ENCODE results near the gene LARP4B.
"Not testable (repeated sequence)": the region's sequence is repeated elsewhere in the genome, so short reads cannot be mapped to it uniquely, and the experiment has no call there.

The LARP4B gene

GRCh38 chr10:945778-946177 is 14.3 kb upstream of the LARP4B start:
- H3K4me1 ChIP-seq (ENCODE audit: control insufficient read depth, insufficient read depth, low read length, poor library complexity, severe bottlenecking): no peaks in the 10 kb centered on the region
- H3K27ac ChIP-seq (ENCODE audit: insufficient read depth, low read length, poor library complexity, severe bottlenecking): no peak overlapping the region
- no peaks in the 10 kb centered on the region for H3K27me3 ChIP-seq (replicated peaks; ENCODE audit: control insufficient read depth, insufficient read depth, low read length, poor library complexity, severe bottlenecking)
- no peak overlapping the region for H3K4me3 ChIP-seq (ENCODE audit: insufficient read depth, low read depth, low read length, poor library complexity, severe bottlenecking)
- DNase-seq: no peak
- no peaks in the 10 kb centered on the region for H3K9me3 ChIP-seq (ENCODE audit: control insufficient read depth, low read length)
- no peaks in the 10 kb centered on the region for H3K36me3 ChIP-seq (ENCODE audit: control insufficient read depth, insufficient read depth, low read length)

- Histone ChIP-seq H3K27me3 (replicated peaks; ENCODE audit: control insufficient read depth, insufficient read depth, low read length, poor library complexity, severe bottlenecking) (no peaks in the 10 kb centered on the region), H3K4me1 (ENCODE audit: control insufficient read depth, insufficient read depth, low read length, poor library complexity, severe bottlenecking) (no peaks in the 10 kb centered on the region), H3K4me3 (ENCODE audit: insufficient read depth, low read depth, low read length, poor library complexity, severe bottlenecking) (no peak overlapping the region), H3K36me3 (ENCODE audit: control insufficient read depth, insufficient read depth, low read length) (no peaks in the 10 kb centered on the region), H3K9me3 (ENCODE audit: control insufficient read depth, low read length) (no peaks in the 10 kb centered on the region), H3K27ac (ENCODE audit: insufficient read depth, low read length, poor library complexity, severe bottlenecking) (no peak overlapping the region)
- DNase-seq: no peak
These were observed 12.7 kb upstream of the LARP4B start for GRCh38 chr10:944034-944831.

GRCh38 chr10:943334-944033 is 12.0 kb upstream of the LARP4B start:
- Histone ChIP-seq H3K4me1 (ENCODE audit: control insufficient read depth, insufficient read depth, low read length, poor library complexity, severe bottlenecking) (no peaks in the 10 kb centered on the region), H3K9me3 (ENCODE audit: control insufficient read depth, low read length) (no peaks in the 10 kb centered on the region), H3K36me3 (ENCODE audit: control insufficient read depth, insufficient read depth, low read length) (no peaks in the 10 kb centered on the region), H3K27me3 (replicated peaks; ENCODE audit: control insufficient read depth, insufficient read depth, low read length, poor library complexity, severe bottlenecking) (no peaks in the 10 kb centered on the region), H3K27ac (ENCODE audit: insufficient read depth, low read length, poor library complexity, severe bottlenecking) (no peak overlapping the region), H3K4me3 (ENCODE audit: insufficient read depth, low read depth, low read length, poor library complexity, severe bottlenecking) (no peak overlapping the region)
- no peak for DNase-seq

GRCh38 chr10:938941-939678 is 7.6 kb upstream of the LARP4B start:
- Histone ChIP-seq H3K4me3 (ENCODE audit: insufficient read depth, low read depth, low read length, poor library complexity, severe bottlenecking) (no peak overlapping the region), H3K36me3 (ENCODE audit: control insufficient read depth, insufficient read depth, low read length) (no peaks in the 10 kb centered on the region), H3K27me3 (replicated peaks; ENCODE audit: control insufficient read depth, insufficient read depth, low read length, poor library complexity, severe bottlenecking) (no peaks in the 10 kb centered on the region), H3K4me1 (ENCODE audit: control insufficient read depth, insufficient read depth, low read length, poor library complexity, severe bottlenecking) (no peaks in the 10 kb centered on the region), H3K27ac (ENCODE audit: insufficient read depth, low read length, poor library complexity, severe bottlenecking) (no peak overlapping the region), H3K9me3 (ENCODE audit: control insufficient read depth, low read length) (no peaks in the 10 kb centered on the region)
- DNase-seq: no peak

- Histone ChIP-seq H3K27ac (ENCODE audit: insufficient read depth, low read length, poor library complexity, severe bottlenecking) (no peak overlapping the region), H3K4me1 (ENCODE audit: control insufficient read depth, insufficient read depth, low read length, poor library complexity, severe bottlenecking) (peaks cover 5% of the 10 kb centered on the region), H3K27me3 (replicated peaks; ENCODE audit: control insufficient read depth, insufficient read depth, low read length, poor library complexity, severe bottlenecking) (no peaks in the 10 kb centered on the region), H3K4me3 (ENCODE audit: insufficient read depth, low read depth, low read length, poor library complexity, severe bottlenecking) (no peak overlapping the region), H3K9me3 (ENCODE audit: control insufficient read depth, low read length) (no peaks in the 10 kb centered on the region), H3K36me3 (ENCODE audit: control insufficient read depth, insufficient read depth, low read length) (no peaks in the 10 kb centered on the region)
- no peak for DNase-seq
These were observed 3.4 kb upstream of the LARP4B start for GRCh38 chr10:934746-935406.

- DNase-seq; H3K36me3 ChIP-seq (ENCODE audit: control insufficient read depth, insufficient read depth, low read length); H3K9me3 ChIP-seq (ENCODE audit: control insufficient read depth, low read length); H3K4me1 ChIP-seq (ENCODE audit: control insufficient read depth, insufficient read depth, low read length, poor library complexity, severe bottlenecking); H3K4me3 ChIP-seq (ENCODE audit: insufficient read depth, low read depth, low read length, poor library complexity, severe bottlenecking); H3K27me3 ChIP-seq (replicated peaks; ENCODE audit: control insufficient read depth, insufficient read depth, low read length, poor library complexity, severe bottlenecking); H3K27ac ChIP-seq (ENCODE audit: insufficient read depth, low read length, poor library complexity, severe bottlenecking): not testable (repeated sequence)
These were observed 2.7 kb upstream of the LARP4B start for GRCh38 chr10:934165-934564.

GRCh38 chr10:932589-932988 is 1.1 kb upstream of the LARP4B start:
- Histone ChIP-seq H3K9me3 (ENCODE audit: control insufficient read depth, low read length) (no peaks in the 10 kb centered on the region), H3K27ac (ENCODE audit: insufficient read depth, low read length, poor library complexity, severe bottlenecking) (no peak overlapping the region), H3K4me1 (ENCODE audit: control insufficient read depth, insufficient read depth, low read length, poor library complexity, severe bottlenecking) (peaks cover 8% of the 10 kb centered on the region), H3K36me3 (ENCODE audit: control insufficient read depth, insufficient read depth, low read length) (no peaks in the 10 kb centered on the region), H3K4me3 (ENCODE audit: insufficient read depth, low read depth, low read length, poor library complexity, severe bottlenecking) (no peak overlapping the region), H3K27me3 (replicated peaks; ENCODE audit: control insufficient read depth, insufficient read depth, low read length, poor library complexity, severe bottlenecking) (no peaks in the 10 kb centered on the region)
- DNase-seq: no peak

- peak overlapping the region; percentile 76 for H3K27ac ChIP-seq (ENCODE audit: insufficient read depth, low read length, poor library complexity, severe bottlenecking)
- H3K27me3 ChIP-seq (replicated peaks; ENCODE audit: control insufficient read depth, insufficient read depth, low read length, poor library complexity, severe bottlenecking): no peaks in the 10 kb centered on the region
- peak overlapping the region; percentile 73 for H3K4me3 ChIP-seq (ENCODE audit: insufficient read depth, low read depth, low read length, poor library complexity, severe bottlenecking)
- no peaks in the 10 kb centered on the region for H3K36me3 ChIP-seq (ENCODE audit: control insufficient read depth, insufficient read depth, low read length)
- H3K4me1 ChIP-seq (ENCODE audit: control insufficient read depth, insufficient read depth, low read length, poor library complexity, severe bottlenecking): peaks cover 8% of the 10 kb centered on the region
- no peak for DNase-seq
- H3K9me3 ChIP-seq (ENCODE audit: control insufficient read depth, low read length): no peaks in the 10 kb centered on the region
These were observed 730 bp downstream of the LARP4B start for GRCh38 chr10:930625-931325.

GRCh38 chr10:929960-930624 is 1.4 kb downstream of the LARP4B start:
- DNase-seq: no peak
- peak overlapping the region; percentile 76 for H3K27ac ChIP-seq (ENCODE audit: insufficient read depth, low read length, poor library complexity, severe bottlenecking)

More at GRCh38 chr10:929960-930624, 1.4 kb downstream of the LARP4B start:
- no peaks in the 10 kb centered on the region for H3K27me3 ChIP-seq (replicated peaks; ENCODE audit: control insufficient read depth, insufficient read depth, low read length, poor library complexity, severe bottlenecking)
- H3K4me3 ChIP-seq (ENCODE audit: insufficient read depth, low read depth, low read length, poor library complexity, severe bottlenecking): peak overlapping the region; percentile 73
- H3K9me3 ChIP-seq (ENCODE audit: control insufficient read depth, low read length): no peaks in the 10 kb centered on the region
- H3K36me3 ChIP-seq (ENCODE audit: control insufficient read depth, insufficient read depth, low read length): no peaks in the 10 kb centered on the region
- peaks cover 8% of the 10 kb centered on the region for H3K4me1 ChIP-seq (ENCODE audit: control insufficient read depth, insufficient read depth, low read length, poor library complexity, severe bottlenecking)
